ENCODE measurements around the gene TM4SF5. TPM values are rescaled to one million over a fixed set of nuclear protein-coding genes. Genes with fewer than 3 reads are reported as not detected.

TM4SF5 gene
- total RNA-seq, 3 donors from 2014 or later, result not detected

GRCh38 chr17:4748686-4749085 lies 23.0 kb upstream of the TM4SF5 start:
- Histone ChIP-seq H3K4me3 (no peak overlapping the region), H3K27ac (no peak overlapping the region), H3K27me3 (peaks cover 0 to 3% of the 10 kb centered on the region in 2 donors), H3K36me3 (no peaks in the 10 kb centered on the region), H3K9me3 (no peaks in the 10 kb centered on the region), H3K4me1 (no peaks in the 10 kb centered on the region)
- no peak for DNase-seq (ENCODE audit: low spot score in 2 of 2)
- TF ChIP-seq CTCF (IDR thresholded peaks at IDR 0.05) (no peak), POLR2A (IDR thresholded peaks at IDR 0.05) (no peak), POLR2AphosphoS5 (IDR thresholded peaks at IDR 0.05) (no peak)
- intact Hi-C loops (cut with DNase I; ENCODE audit: low total_unique reads), result no loop called here

- DNase-seq (ENCODE audit: low spot score in 2 of 2), result no peak
- H3K36me3 ChIP-seq, result no peaks in the 10 kb centered on the region
- H3K4me3 ChIP-seq, result no peak overlapping the region
- peaks cover 0 to 3% of the 10 kb centered on the region in 2 donors for H3K27me3 ChIP-seq
- intact Hi-C loops (cut with DNase I; ENCODE audit: low total_unique reads), result loop anchor here (10.0 kb wide), 1 partner anchor 1946 kb away; no protein-coding TSS in a partner anchor
- H3K4me1 ChIP-seq, result no peaks in the 10 kb centered on the region
- TF ChIP-seq POLR2A (IDR thresholded peaks at IDR 0.05), result no peak
- TF ChIP-seq CTCF (IDR thresholded peaks at IDR 0.05), result no peak
- TF ChIP-seq POLR2AphosphoS5 (IDR thresholded peaks at IDR 0.05), result no peak
- H3K27ac ChIP-seq, result no peak overlapping the region
- no peaks in the 10 kb centered on the region for H3K9me3 ChIP-seq
Measured at GRCh38 chr17:4750606-4751005, 21.1 kb upstream of the TM4SF5 start.

- Histone ChIP-seq H3K27me3 (peaks cover 0 to 3% of the 10 kb centered on the region in 2 donors), H3K9me3 (no peaks in the 10 kb centered on the region), H3K36me3 (no peaks in the 10 kb centered on the region), H3K27ac (no peak overlapping the region), H3K4me1 (no peaks in the 10 kb centered on the region), H3K4me3 (no peak overlapping the region)
- no peak for DNase-seq (ENCODE audit: low spot score in 2 of 2)
- no peak for TF ChIP-seq CTCF (IDR thresholded peaks at IDR 0.05)
- TF ChIP-seq POLR2A (IDR thresholded peaks at IDR 0.05), result no peak
- no peak for TF ChIP-seq POLR2AphosphoS5 (IDR thresholded peaks at IDR 0.05)
- intact Hi-C loops (cut with DNase I; ENCODE audit: low total_unique reads), result loop anchor here (10.0 kb wide), 1 partner anchor 1947 kb away; no protein-coding TSS in a partner anchor
Measured at GRCh38 chr17:4751932-4752331, 19.8 kb upstream of the TM4SF5 start.

- Histone ChIP-seq H3K27ac (no peak overlapping the region), H3K36me3 (no peaks in the 10 kb centered on the region), H3K9me3 (no peaks in the 10 kb centered on the region), H3K27me3 (peaks cover 0 to 3% of the 10 kb centered on the region in 2 donors), H3K4me1 (no peaks in the 10 kb centered on the region), H3K4me3 (no peak overlapping the region)
- no peak for DNase-seq (ENCODE audit: low spot score in 2 of 2)
- intact Hi-C loops (cut with DNase I; ENCODE audit: low total_unique reads), result loop anchor here (10.0 kb wide), 1 partner anchor 1949 kb away; no protein-coding TSS in a partner anchor
- TF ChIP-seq POLR2A (IDR thresholded peaks at IDR 0.05) (no peak), POLR2AphosphoS5 (IDR thresholded peaks at IDR 0.05) (no peak), CTCF (IDR thresholded peaks at IDR 0.05) (no peak)
Measured at GRCh38 chr17:4753392-4753791, 18.3 kb upstream of the TM4SF5 start.

GRCh38 chr17:4759776-4760236 lies 11.9 kb upstream of the TM4SF5 start:
- H3K4me3 ChIP-seq, result no peak overlapping the region
- TF ChIP-seq POLR2A (IDR thresholded peaks at IDR 0.05) (no peak), POLR2AphosphoS5 (IDR thresholded peaks at IDR 0.05) (no peak), CTCF (IDR thresholded peaks at IDR 0.05) (no peak)
- no peak overlapping the region for H3K27ac ChIP-seq
- no peaks in the 10 kb centered on the region for H3K4me1 ChIP-seq
- intact Hi-C loops (cut with DNase I; ENCODE audit: low total_unique reads), result loop anchor here (10.0 kb wide), 1 partner anchor 1955 kb away; no protein-coding TSS in a partner anchor
- H3K27me3 ChIP-seq, result no peaks in the 10 kb centered on the region
- H3K36me3 ChIP-seq, result no peaks in the 10 kb centered on the region
- no peak for DNase-seq (ENCODE audit: low spot score in 2 of 2)
- H3K9me3 ChIP-seq, result no peaks in the 10 kb centered on the region
